ENCODE results near the gene EXOSC10.

GRCh38 chr1:11054181-11054580 is 45.5 kb downstream of the EXOSC10 start:
- TF ChIP-seq POLR2AphosphoS5 (IDR thresholded peaks at IDR 0.05; ENCODE audit: low read depth, low read length) (no peak; the same call in 1 of the 2 replicates), REST (IDR thresholded peaks at IDR 0.05; ENCODE audit: insufficient read depth in 1 of 2, low read depth in 2 of 2, low read length in 2 of 2) (no peak), TAF1 (IDR thresholded peaks at IDR 0.05; ENCODE audit: borderline replicate concordance, insufficient read depth, low read length) (no peak), SIN3A (IDR thresholded peaks at IDR 0.05; ENCODE audit: borderline replicate concordance, insufficient read depth, low read length) (no peak)

Data from PFSK-1 (cell line).